T-helper 2 cell treated with Interferon-gamma antibody and Interleukin-4, amounts not matched to agents 100 ng/mL and 5 ng/mL, for 36 hours (primary cell): ENCODE measurements around the gene FRMD6. TPM values are rescaled to one million over a fixed set of nuclear protein-coding genes. Genes with fewer than 3 reads are reported as not detected.
"Not testable (repeated sequence)": the region's sequence is repeated elsewhere in the genome, so short reads cannot be mapped to it uniquely, and the experiment has no call there.

Experiments
- intact Hi-C: fragments of 100-400 bp; cut with micrococcal nuclease; formaldehyde crosslinking; loops from one replicate; pipeline ENCODE4 v1.15.1; 2023
- total RNA-seq: library from RNA; stranded (reverse); gene quantifications from 2 replicates; pipeline ENCODE4 v1.2.3, GENCODE V29; 2022

Gene FRMD6
- total RNA-seq, 1 donor from 2014 or later, result 5.0 TPM

DNA sequence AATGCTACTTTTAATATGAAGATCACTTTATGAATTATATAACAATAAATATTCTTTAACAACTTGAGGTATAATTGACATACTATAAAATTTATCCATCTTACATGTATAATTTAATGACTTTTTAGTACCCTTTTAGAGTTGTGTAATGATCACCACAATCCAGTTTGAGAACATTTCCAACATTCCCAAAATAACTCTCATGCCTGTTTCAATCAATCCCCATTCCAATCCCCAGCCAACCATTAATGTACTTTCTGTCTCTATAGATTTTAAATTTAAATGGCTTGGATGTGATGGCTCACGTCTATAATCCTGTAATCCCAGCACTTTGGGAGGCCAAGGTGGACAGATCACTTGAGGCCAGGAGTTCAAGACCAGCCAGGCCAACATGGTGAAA lies 23.5 kb upstream of the FRMD6 start:
- intact Hi-C loops, result no loop called here

DNA sequence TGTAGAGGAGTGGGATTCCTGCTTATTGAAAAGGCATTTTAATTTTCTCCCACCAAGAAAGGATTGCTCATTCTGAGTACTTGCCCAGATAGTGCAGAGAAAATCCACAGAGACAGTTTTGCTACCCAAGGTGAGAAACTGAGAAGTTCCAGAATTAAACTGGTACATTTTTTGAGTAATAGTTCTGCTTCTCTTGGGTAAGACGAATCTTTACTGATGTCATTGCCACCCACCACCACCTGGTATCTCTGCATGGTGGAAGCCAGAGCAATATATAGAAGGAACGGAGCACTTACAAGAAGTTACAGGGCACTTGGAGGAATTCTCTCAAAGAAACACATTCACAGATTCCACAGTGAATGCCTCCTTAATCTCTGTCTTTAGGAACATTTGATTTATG lies 20.7 kb upstream of the FRMD6 start:
- intact Hi-C loops, result no loop called here

DNA sequence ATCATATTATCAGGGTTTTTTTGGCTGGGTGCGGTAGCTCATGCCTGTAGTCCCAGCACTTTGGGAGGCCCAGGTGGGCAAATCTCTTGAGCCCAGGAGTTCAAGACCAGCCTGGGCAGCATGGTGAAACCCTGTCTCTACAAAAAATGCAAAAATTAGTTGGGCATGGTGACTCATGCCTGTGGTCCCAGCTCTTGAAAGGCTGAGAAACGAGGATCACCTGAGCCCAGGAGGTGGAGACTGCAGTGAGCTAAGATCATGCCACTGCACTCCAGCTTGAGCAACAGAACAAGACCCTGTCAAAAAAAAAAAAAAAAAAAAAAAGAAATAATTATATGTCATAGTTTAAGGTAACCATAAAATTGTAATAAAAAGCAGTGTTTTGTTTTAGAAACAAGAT lies 18.4 kb upstream of the FRMD6 start:
- intact Hi-C loops, result not testable (repeated sequence)

DNA sequence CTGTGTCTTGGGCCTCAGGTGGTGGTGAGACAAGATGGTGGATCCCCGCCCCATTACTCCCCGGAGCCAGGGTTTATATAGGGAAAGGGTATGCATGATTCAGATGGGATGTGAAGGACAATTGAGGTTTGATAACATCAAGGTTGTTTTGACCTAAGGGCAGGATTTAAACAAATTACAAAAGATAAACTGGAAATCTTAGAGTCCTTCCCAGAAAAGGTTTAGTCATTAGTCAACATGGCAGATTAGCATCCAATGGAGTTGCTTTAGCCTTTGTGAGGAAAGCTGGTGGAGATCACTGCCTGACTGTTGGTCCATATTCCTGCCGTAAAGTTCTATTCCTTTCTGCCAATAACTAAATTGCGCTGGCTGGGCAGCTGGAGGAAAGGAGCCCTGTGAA lies 15.6 kb upstream of the FRMD6 start:
- intact Hi-C loops, result no loop called here

DNA sequence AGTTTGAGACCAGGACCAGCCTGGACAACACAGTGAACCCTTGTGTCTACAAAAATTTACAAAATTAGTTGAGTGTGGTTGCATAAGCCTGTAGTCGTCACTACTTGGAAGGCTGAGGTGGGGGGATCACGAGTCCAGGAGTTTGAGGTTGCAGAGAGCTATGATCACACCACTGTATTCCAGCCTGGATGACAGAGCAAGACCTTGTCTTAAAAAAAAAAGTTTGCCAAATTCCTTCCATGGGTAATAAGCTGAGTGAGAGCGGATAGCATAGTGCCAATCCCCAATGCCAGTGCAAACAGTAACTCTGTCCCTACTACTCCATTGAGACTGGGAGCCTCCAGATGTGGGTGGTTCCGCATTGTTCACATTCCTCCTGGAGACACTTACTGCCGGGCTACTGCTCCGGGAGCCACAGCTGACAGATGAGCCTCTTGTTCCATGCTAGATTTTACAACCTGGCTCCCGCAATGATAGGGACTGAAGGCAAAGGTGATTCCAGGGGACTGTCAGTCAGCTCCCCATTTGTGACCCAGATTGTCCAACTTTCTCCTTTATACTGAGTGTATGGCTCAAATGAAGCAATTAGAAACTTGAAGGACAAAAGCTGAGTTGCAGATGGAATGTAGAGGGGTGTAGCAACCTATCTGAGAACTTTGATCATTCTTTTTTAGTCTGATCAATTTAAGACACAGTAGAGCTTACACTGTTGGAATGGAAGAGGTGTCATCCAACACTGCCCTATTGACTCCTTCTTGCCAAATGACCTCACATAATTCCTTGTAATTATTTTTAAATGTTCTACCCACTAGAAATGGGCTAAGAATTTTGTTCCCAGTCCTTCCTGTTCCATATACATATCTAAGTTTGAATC lies 13.4 kb upstream of the FRMD6 start:
- intact Hi-C loops, result no loop called here

DNA sequence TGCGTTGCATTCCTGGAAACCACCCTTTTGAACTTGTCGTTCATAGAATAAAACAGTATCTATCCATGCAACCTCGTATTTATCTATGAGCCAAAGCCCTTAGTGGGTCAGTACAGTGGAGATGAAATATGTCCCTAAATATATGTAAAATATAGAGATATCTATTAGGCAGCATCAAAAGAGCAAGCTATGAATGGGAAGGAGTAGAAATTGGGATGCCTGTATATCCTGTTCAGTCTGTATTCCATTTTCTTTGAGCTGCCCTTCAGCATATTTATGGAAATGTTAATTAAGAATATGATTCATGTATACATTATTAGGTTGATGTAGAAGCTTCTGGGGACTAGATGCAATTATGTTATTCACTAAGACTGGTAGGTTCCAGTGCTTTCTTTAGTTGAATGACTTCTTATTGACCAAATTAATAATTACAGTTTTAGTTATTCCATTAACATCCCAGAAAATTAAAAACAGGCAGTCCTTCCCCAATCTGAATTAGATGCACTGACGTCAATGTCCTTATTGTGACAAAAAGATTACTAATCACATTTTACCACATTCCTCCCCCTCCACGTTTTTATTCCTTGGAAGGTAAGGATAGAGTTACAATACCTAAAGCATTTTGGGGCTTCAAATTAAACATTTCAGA lies 11.9 kb upstream of the FRMD6 start:
- intact Hi-C loops, result no loop called here

DNA sequence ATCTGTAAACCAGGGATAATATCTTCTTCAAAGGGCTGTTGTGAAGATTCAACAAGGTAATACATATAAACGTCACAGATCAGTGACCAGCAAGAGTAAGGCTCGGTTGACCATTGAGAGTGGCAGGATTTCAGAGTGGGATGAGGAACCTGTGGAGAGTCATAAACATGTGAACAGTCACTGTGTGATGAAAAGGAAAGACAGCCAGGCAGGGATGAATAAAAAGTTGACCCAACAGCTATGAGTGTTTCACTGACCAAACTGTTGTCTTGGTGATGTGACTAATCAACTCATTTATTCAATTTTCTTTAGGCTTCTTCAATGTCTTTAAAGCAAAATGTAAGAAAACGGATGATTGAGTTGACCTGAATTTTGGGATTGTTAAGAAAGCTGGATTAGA lies 8.6 kb upstream of the FRMD6 start:
- intact Hi-C loops, result no loop called here

DNA sequence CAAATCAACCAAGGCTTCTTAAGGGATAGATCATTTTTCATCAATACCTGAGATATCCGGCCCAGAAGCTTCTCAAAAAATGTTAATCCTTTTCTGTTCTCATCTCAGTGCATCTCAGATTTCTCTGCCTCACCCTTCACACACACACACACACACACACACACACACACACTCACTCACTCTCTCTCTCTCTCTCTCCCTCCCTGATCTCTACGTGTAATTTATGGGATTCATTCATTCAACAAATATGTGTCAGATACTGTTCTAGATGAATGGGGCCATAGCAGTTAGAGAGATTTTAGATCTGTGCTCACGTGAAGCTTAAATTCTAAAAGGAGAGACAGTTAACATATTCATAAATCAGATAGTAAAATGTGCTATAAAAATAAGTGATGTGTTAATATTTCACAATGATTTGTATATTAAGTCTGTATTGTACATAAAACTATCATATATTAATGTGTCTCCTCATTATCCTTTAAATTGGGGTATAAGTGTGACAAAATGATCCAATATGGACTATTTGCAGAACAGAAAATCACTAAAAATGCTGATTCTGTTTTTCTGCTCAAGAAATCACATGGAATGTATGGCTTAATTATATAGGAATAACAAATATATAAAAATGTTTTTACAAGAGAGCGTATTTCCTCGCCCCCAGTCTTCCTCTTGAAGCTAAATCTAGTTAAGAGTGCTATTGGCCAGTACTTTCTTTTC lies 7.3 kb upstream of the FRMD6 start:
- intact Hi-C loops, result no loop called here

DNA sequence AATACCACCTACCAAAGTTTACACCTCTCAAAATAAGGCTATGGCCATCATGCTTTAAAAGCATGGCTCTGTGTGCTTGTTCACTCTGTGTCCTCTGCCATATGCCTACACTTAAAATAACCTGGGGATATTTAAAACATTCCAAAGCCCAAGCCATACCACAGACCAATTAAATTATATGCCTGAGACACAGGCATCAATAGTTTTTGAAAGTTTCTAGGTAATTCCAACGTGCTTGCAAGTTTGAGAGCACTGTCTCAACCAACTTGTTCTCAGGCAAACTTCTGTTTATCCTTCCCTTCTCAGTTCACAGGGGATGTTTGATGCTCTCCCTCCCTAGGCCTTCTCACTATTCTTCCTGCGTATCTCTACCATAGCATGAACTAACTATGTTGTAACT lies 3.4 kb upstream of the FRMD6 start:
- intact Hi-C loops, result no loop called here

DNA sequence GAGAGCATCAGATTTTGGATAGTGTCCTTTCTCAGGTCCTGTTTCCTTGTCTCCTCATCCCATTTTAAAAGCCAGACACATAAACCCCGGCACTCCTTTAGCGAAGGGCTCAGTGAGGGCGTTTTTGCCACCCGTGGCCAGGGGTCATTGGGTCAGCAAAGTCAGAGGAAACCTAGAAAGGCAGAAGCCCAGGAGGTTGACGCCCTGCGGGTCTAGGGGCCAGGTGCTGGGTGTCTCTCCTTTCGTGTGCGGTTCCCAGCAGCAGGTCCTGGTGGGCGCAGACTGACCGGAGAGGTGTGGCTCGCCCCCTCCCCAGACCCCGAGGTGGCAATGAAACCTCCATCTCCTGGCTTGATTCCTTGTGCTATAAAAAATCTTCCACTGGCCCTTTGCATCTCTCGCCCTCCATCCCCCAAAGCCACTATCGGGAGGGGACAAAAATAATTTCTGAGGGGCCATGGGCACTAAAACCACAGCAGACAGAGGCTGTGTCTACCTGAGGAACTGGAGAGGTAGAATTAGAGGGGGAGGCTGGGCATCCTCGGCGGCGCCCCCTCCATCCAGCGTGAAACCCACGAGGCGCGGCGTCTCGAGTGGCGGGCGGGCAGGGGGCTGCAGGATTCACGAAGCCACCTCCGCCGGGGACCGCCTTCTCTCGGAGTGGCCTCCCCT lies 858 bp upstream of the FRMD6 start:
- intact Hi-C loops, result loop anchor here (1.0 to 5.0 kb wide), 6 partner anchors 76 to 411 kb away; partner anchors contain the start of genes GNG2, RTRAF and TMX1

DNA sequence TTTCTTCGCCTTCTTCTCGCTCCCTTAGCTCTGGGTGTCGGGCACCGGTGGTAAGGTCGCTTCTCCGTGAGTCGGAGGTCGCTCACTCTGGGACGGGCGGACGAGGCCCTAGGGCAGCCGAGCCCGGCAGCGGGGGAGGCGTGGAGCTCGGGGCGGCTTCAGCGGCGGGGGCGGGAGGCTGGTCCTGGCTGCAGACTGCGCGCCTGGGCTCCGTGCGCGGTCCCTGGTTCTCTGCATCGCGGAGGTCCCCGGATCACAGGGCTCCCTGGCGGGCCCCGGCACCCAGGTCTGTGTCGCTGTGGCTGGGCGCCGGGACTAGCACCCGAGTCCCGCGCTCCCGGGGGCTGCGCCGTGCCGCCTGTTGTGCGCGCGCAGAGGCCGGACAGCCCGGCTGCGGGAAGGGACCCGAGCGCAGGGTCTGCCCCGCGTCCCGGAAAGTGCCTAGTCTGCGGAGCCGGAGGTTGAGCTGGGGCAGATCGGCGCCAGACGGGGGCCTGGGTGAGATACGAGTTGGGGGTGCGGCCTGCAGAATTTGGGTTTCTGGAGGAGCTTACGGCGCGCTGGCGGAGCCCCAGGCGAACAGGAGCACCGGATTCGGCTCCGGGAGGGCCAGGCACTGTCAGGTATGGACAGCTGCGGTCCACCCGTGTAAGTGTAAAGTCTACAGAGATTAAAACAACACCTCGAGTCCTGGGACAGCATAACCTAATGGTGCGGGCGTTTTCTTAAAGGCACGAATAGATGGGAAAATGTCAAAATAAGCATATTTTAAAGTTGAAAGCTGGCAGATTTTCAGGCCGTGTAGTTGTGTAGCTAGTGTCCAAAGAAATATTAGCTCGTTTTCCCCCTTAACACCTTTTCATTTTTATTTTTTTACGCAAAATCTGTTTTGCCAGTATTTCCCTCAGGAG lies 713 bp downstream of the FRMD6 start:
- intact Hi-C loops, result loop anchor here (5.0 kb wide), 4 partner anchors 75 to 210 kb away; partner anchors contain the start of gene GNG2

DNA sequence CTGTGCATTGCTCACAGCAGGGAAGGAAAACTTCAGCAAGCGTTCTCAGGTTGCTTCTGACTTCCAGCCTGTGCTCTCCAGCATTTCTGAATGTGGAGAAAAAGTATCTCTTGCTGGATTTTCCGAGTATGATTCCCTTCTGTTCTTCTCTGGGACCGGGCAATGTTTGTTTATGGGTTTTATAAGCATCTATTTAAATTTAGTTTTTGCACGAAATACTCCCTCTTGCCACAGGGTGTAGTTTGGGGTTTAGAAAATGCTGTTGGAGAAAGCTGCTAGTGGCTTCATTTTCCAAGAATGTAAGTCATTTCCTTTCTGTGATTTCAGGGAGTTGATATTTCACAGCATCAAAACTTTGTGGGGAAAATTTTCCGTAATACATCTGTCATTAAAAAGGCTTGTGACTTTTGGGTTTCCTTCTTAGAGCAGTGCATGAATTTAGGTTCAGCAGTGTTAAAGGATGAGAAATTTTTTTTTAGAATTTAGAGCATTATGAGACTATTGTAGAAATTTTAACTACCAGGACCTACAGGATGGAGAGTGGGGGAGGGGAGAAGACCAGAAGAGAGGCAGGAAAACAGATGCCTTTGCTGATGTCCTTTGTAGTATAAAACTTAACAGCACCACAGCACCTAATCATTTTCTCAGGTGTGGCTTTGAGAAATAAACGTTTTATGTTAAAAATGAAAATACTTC lies 1.5 kb downstream of the FRMD6 start:
- intact Hi-C loops, result loop anchor here (5.0 kb wide), 4 partner anchors 74 to 209 kb away; partner anchors contain the start of gene GNG2

DNA sequence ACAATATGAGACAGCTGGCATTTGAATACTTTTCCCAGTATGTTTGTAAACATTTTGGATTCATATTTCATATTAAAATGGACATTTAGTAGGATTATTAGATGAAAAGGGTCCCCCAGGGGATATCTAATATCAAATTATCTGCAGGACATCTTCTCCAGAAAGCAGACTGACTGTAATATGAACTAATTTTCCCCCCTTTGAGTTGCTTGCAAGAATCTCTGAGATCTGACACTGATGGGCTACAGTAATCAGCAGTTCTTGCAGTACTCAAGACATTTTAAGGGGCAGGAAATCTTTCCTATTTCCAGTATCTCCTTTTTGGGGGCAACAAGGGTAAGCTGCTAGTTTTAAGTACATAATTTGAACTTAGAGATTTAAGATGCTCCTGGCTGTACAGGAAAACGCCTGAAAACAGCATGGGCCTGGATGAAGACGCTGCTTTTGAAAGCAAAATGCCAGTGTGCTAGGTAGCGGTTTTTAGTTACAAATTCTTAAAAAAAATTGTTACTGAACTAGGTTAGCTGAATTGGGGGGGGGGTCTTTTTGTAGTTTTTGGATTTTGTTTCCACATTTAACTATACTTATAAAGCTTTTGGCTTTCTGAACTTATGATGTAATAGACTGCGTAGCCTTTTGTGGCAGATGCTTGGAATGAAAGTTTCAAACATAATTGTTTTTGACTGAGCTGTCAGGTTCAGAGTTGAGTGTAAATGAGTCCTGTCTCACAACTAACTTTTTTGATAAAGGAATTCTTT lies 2.2 kb downstream of the FRMD6 start:
- intact Hi-C loops, result loop anchor here (5.0 kb wide), 4 partner anchors 73 to 208 kb away; partner anchors contain the start of gene GNG2

DNA sequence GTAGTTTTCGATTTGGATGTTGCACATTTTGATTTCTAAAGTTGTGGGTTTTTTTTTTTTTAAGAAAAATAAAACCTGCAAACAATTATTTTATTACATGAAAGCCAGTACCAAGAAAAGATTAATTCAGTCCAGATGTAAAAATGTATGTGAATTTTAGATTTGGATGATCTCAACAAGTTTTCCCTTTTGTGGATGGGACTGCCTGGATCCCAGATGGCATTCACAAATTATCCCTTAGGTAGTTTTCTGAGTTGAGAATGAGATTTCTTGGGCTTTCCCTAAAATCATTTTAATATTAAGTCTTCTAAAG lies 2.8 kb downstream of the FRMD6 start:
- intact Hi-C loops, result loop anchor here (5.0 kb wide), 4 partner anchors 73 to 208 kb away; partner anchors contain the start of gene GNG2

DNA sequence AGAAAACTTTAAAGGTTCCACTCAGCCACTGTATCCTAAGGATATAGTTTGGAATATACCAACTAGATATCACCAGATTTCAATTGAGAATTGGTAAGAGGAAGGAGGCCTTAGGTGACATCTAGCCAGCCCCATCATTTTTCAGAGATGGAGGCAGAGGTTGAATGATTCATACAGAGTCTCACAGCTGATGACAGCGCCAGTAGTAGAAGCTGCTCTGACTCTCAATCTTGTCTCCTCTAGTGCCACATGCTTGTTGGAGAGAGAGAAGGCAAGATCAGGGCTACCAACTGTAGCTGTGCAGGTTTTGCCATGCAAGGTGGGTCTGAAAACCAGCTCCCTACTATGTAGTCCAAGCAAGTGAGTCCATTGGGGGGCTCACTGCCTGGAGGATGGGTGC lies 6.1 kb downstream of the FRMD6 start:
- intact Hi-C loops, result no loop called here

DNA sequence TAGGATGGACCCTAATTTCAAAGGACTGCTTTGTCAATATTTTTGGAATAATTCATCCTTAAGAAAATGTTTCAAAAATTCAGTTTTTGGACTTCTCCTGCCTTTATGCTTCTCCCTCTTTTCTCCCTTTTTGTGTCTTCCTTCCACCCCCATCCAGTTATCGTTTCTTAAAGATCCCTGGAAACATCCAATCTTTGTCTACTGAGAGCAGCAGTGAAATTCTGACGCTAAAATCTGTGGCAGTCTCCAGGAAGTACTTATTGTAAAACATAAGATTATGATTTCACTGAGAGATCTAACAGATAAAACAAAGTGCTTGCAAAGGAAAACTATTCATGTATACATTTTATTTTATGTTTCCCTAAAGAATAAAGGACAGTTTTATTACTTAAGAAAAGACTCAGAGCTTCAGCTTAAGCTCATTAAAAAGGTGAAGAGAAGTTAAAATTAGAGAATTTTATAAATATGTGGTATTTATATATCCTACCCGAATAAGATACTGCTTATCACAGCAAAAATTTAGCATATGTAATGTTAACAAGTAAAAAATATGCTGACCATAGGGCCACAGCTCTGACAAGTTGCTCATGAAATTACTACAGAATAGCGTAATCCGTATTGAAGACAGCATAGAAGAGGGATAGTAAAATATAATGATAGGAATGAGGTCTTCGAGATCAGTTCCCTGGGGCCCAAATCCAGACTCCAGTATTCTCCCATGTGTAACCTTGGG lies 6.9 kb downstream of the FRMD6 start:
- intact Hi-C loops, result no loop called here

DNA sequence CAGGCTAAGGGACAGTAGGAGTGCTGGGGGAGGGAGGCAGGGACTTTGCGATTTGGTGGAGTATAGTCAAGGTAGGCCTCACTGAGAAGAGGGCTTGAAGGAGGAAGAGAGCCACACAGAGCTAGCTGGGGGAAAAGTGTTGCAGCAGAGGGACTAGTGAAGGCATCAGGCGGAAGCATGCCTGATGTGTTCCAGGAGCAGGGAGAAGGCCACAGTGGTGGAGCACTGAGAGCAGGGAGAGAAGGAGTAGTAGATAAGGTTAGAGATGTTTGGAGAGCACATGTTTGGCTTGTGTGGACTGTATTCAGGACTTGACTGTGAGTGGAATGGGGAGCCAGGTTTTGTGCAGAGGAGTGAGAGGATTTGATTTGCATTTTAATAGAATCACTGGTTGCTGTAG lies 9.0 kb downstream of the FRMD6 start:
- intact Hi-C loops, result no loop called here

DNA sequence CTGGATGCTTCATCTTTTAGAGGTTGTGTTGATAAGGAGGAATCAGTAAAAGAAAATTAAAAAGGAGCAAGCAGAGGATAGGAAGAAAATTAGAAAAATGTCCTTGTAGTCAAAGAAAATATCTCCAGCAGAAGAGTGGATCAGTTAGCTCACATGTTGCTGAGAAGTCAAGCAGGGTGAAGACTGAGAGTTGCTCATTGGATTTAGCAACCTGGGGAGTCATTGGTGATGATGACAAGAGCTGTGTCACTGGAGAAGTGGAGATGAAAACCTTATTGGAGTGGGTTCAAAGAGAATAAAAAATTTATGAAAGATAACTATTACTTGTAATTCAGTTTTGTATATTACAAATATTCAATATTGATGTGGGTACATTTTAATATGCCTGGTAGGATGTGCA lies 9.8 kb downstream of the FRMD6 start:
- intact Hi-C loops, result no loop called here
